Hematopoietic multipotent progenitor cell treated with erythropoietin and hydrocortisone succinate and interleukin-3 and kit ligand, for 17 days (in vitro differentiated cells): ENCODE results near the gene NUDT21.
"Not testable (repeated sequence)": the region's sequence is repeated elsewhere in the genome, so short reads cannot be mapped to it uniquely, and the experiment has no call there.

Experiments
- DNase-seq: peaks from one replicate; pipeline ENCODE4 v3.0.0-alpha.2; 2015; ENCODE audit warnings: low spot score

NUDT21 gene

GRCh38 chr16:56419740-56420548, 31.2 kb downstream of the NUDT21 start:
- no peak for DNase-seq

GRCh38 chr16:56417138-56417537, 34.0 kb downstream of the NUDT21 start:
- DNase-seq: no peak

DNA sequence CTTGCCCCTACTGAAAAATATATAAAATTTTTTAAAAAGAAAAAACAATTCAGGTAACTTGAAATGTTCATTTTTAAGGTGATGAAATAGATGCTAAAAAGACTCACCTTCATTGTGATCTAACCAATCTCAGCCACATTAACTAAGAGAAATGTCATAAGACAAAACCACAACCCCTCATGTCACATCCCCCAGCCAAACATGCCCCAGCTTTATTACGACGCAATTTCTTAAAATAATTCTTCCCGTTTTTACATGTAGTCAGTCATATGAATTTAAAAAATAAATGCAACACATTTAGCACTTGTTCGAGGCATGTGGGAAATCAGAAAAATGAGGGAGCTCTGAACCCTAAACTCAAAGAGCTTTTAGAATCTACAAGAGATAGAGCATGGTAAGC, 35.3 kb downstream of the NUDT21 start:
- no peak for DNase-seq

DNA sequence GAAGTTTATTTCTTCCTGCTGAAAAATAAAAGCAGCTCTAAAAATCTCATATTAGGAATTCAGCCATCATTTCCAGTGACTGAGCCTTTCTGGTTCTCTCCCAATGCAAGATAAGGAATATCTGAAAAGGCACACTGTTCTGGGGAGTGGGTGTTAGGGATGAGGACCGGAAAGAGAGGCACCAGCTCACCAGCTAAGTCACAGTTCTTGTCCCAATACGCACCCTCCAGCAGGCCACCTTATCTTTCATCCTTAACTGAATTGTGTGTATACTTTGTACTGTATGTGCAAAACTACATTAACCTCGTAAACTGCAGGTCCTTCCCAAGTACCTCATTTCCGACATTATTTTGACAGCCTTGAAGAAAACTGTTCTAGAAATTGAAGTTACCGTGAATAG, 36.8 kb downstream of the NUDT21 start:
- no peak for DNase-seq

DNA sequence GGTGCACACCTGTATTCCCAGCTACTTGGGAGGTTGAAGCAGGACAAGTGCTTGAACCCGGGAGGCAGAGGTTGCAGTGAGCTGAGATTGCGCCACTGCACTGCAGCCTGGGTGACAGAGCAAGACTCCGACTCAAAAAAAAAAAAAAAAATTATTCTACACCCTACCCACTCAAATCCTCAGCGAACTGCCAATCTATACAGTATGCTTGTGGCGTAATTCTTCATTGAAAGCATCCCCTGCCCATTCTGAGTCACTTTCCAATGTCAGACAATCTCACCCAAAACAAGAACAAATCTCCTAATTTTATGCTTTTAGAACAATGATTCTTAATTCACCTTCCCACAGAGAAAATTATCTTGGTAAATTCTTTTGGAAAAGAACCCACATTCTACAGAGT, 37.8 kb downstream of the NUDT21 start:
- no peak for DNase-seq

DNA sequence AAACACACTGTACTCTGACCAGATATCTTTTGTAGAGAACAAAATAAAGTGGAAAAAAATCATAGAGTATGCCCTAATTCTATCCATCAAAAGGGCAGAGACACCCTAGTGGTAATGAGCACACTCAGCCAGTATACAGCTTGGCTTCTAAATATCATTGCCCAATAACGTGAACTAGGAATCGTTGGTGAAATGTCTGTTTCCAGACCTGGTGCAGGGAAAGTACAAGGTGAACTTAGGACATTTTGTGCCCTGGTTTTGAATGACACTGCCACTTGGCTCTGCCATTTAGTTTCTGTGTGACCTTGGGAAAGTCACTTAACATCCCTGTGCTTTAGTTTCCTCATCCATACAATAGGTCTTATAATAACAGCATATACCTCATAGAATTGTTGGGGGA, 39.5 kb downstream of the NUDT21 start:
- no peak for DNase-seq

- DNase-seq: no peak
Observed at GRCh38 chr16:56411123-56411522, 40.0 kb downstream of the NUDT21 start.

DNA sequence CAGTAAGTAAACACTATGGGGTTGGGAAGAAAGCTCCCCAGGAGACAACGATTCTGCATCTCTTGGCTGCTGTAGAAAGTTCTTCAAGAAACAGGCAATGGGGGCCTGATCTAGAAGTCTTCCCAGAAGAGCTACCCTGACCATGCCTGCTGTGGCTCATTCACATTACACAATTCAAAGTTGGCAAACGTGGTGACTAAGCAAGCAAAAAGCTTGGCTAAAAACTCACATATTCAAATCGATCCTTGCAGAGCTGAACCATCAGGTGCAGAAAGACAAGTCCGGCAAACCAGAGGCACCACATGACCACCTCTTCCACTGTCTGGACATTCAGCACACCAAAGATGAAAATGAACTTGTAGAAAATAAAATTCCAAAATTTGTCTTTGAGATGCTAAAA, 41.9 kb downstream of the NUDT21 start:
- DNase-seq: no peak

- no peak for DNase-seq
Observed at GRCh38 chr16:56408379-56409098, 42.6 kb downstream of the NUDT21 start.

GRCh38 chr16:56405977-56406672, 45.0 kb downstream of the NUDT21 start:
- no peak for DNase-seq

GRCh38 chr16:56401482-56401881, 49.6 kb downstream of the NUDT21 start:
- no peak for DNase-seq

DNA sequence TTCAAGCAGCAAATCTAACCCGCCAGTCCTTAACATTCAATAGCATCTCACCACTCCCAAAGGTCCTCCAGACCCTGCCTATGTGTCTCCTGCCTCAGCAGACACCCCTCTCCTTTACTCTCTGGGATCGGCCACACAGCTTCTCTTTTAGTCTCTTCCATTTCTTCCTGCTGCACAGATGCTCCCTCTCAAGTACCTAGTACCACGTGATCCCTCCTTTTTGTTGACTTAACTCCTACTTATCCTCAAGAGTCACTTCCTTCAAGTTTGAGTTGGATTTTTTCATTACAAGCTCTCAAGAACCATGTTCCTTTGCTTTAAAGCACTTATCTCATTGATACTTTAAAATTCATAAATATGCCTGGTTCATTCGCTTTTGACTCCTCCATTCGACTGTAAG, 50.7 kb downstream of the NUDT21 start:
- DNase-seq: no peak

DNA sequence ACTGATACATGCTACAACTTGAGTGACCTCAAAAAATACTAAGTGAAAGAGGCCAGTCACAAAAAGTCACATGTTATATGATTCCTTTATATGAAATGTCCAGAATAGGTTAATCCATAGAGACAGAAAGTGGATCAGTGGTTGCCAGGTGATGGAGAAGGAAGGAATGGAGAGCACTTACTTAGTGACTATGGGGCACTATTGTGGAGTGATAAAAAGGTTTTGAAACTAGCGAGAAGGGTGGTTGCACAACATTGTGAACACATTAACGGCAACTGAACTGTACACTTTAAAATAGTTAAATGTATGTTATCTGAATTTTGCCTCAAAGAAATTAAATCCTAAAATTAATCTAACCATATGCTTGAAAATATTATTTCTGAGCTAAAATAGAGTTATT, 51.6 kb downstream of the NUDT21 start:
- no peak for DNase-seq

- DNase-seq: no peak
Observed at GRCh38 chr16:56399047-56399446, 52.1 kb downstream of the NUDT21 start.

GRCh38 chr16:56396724-56397123, 54.4 kb downstream of the NUDT21 start:
- not testable (repeated sequence) for DNase-seq

GRCh38 chr16:56389554-56389953, 61.6 kb downstream of the NUDT21 start:
- DNase-seq: no peak

- DNase-seq: no peak
Observed at GRCh38 chr16:56388209-56388608, 62.9 kb downstream of the NUDT21 start.

DNA sequence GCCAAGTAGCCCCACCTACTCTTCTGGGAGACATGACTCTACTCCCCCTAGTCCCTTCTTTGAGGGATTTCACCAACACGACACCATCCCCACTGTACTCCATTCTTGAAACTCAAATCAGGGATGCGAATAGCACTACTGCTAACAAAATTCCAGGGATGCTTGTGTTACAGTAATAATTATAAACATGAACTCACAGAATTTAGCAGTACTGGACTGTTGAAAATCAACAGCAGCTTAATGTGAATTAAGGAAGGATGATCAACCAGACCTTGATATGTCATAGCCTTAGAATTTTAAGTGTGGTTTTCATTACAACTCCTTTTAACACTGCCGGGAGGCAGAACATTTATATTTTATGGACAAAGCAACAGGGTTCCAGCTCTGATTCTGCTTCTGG, 63.7 kb downstream of the NUDT21 start:
- no peak for DNase-seq

GRCh38 chr16:56384074-56384721, 66.9 kb downstream of the NUDT21 start:
- no peak for DNase-seq

DNA sequence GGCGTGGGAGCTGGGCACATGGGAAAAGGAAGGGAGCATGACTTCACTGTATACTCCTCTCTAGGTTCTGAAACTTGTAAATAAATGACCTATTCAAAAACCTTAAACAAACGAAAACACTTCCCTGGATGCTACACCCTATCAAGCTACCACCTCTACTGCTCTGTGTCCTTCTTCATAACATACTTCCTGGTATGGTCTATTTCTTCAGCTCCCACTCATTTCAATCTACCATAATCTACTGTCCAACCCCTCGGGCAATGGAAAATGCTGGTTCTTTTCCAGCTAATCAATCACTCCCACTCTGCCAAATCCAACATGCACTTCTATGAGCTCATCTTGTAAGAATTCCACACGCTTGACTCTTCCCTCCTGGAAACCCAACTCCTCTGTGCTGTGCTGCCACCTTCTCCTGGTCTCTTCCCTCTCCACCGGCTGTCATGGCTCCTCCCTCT, 68.2 kb downstream of the NUDT21 start:
- no peak for DNase-seq

GRCh38 chr16:56382459-56382858, 68.7 kb downstream of the NUDT21 start:
- no peak for DNase-seq

- DNase-seq: not testable (repeated sequence)
Observed at GRCh38 chr16:56380778-56381485, 70.2 kb downstream of the NUDT21 start.
